NCI-H2029 treated with DMSO at 0.1 percent for 48 hours (cell line): ENCODE data around the gene PROX1.

Source experiments
- DNase-seq: peaks from one replicate; lab custom pipeline; 2025; lab: John Stamatoyannopoulos, UW

Gene PROX1

GRCh38 chr1:213997772-213998107 lies 10.0 kb downstream of the PROX1 start:
- DNase-seq, result no peak

- no peak for DNase-seq
These were observed 11.0 kb downstream of the PROX1 start for GRCh38 chr1:213998785-213999184.

- no peak for DNase-seq
These were observed 12.0 kb downstream of the PROX1 start for GRCh38 chr1:213999732-214000131.

- DNase-seq, result peak; percentile 51
These were observed 14.3 kb downstream of the PROX1 start for GRCh38 chr1:214002060-214002459.

GRCh38 chr1:214002472-214002871 lies 14.7 kb downstream of the PROX1 start:
- DNase-seq, result peak; percentile 51

- no peak for DNase-seq
These were observed 15.5 kb downstream of the PROX1 start for GRCh38 chr1:214003233-214003632.

GRCh38 chr1:214004014-214004413 lies 16.2 kb downstream of the PROX1 start:
- no peak for DNase-seq

- DNase-seq, result no peak
These were observed 17.0 kb downstream of the PROX1 start for GRCh38 chr1:214004795-214005194.

- DNase-seq, result no peak
These were observed 17.9 kb downstream of the PROX1 start for GRCh38 chr1:214005708-214006107.

- DNase-seq, result no peak
These were observed 19.1 kb downstream of the PROX1 start for GRCh38 chr1:214006845-214007244.

GRCh38 chr1:214008347-214008746 lies 20.6 kb downstream of the PROX1 start:
- no peak for DNase-seq

- DNase-seq, result no peak
These were observed 21.1 kb downstream of the PROX1 start for GRCh38 chr1:214008791-214009422.

GRCh38 chr1:214009423-214010196 lies 21.8 kb downstream of the PROX1 start:
- no peak for DNase-seq

GRCh38 chr1:214010197-214010573 lies 22.4 kb downstream of the PROX1 start:
- no peak for DNase-seq

- DNase-seq, result no peak
These were observed 22.9 kb downstream of the PROX1 start for GRCh38 chr1:214010717-214011116.

GRCh38 chr1:214012418-214012817 lies 24.6 kb downstream of the PROX1 start:
- no peak for DNase-seq

- DNase-seq, result no peak
These were observed 26.0 kb downstream of the PROX1 start for GRCh38 chr1:214013614-214014377.

- DNase-seq, result no peak
These were observed 27.0 kb downstream of the PROX1 start for GRCh38 chr1:214014730-214015129.

- no peak for DNase-seq
These were observed 29.6 kb downstream of the PROX1 start for GRCh38 chr1:214017191-214017982.

GRCh38 chr1:214018386-214019268 lies 30.9 kb downstream of the PROX1 start:
- peak; percentile 63 for DNase-seq

- no peak for DNase-seq
These were observed 31.7 kb downstream of the PROX1 start for GRCh38 chr1:214019499-214019898.
